Lung (tissue), 12 donors: ENCODE measurements around the gene RETSAT. TPM values are rescaled to one million over a fixed set of nuclear protein-coding genes. Genes with fewer than 3 reads are reported as not detected.

ENCODE experiments used
- ATAC-seq: fragments of 200-7000 bp; cut with Tn5 transposase; one replicate; pipeline ENCODE4 v1.9.1; 2020; ENCODE audit warnings: moderate number of reproducible peaks; ENCODE audit not compliant: insufficient read depth, low FRiP score
- DNase-seq, 3 donors: peaks; one replicate each; pipeline ENCODE4 v3.0.0-alpha.2; 2013 to 2017
- H3K27ac ChIP-seq, 2 donors: one replicate each; pipeline ENCODE4 v1.5.1; 2013; ENCODE audit warnings: mild to moderate bottlenecking in 2 of 2, moderate library complexity in 2 of 2, control low read depth in 1 of 2, inconsistent platforms in 1 of 2, low read depth in 1 of 2, low read length in 1 of 2
- H3K27me3 ChIP-seq, 3 donors: one replicate each; pipeline ENCODE4 v1.5.1; 2013; ENCODE audit warnings: low read length in 2 of 3; ENCODE audit not compliant: control insufficient read depth in 3 of 3, insufficient read depth in 3 of 3
- H3K36me3 ChIP-seq, 4 donors: one replicate each; pipeline ENCODE4 v1.5.1; 2013; ENCODE audit warnings: low read length in 4 of 4, mild to moderate bottlenecking in 1 of 4, moderate library complexity in 1 of 4; ENCODE audit not compliant: control insufficient read depth in 4 of 4, insufficient read depth in 4 of 4
- H3K4me1 ChIP-seq, 5 donors: one replicate each; pipeline ENCODE4 v1.5.1; 2013; ENCODE audit warnings: low read length in 5 of 5, mild to moderate bottlenecking in 2 of 5, moderate library complexity in 1 of 5; ENCODE audit not compliant: control insufficient read depth in 5 of 5, insufficient read depth in 5 of 5
- H3K4me3 ChIP-seq: one replicate; pipeline ENCODE4 v1.5.1; 2013; ENCODE audit warnings: mild to moderate bottlenecking, control low read depth, moderate library complexity
- H3K9ac ChIP-seq, 2 donors: one replicate each; pipeline ENCODE4 v1.5.1; 2013; ENCODE audit warnings: low read length in 2 of 2, control low read depth in 1 of 2; ENCODE audit not compliant: insufficient read depth in 1 of 2
- H3K9me3 ChIP-seq, 4 donors: one replicate each; pipeline ENCODE4 v1.5.1; 2013; ENCODE audit warnings: low read length in 3 of 4, mild to moderate bottlenecking in 1 of 4, moderate library complexity in 1 of 4; ENCODE audit not compliant: control insufficient read depth in 4 of 4, insufficient read depth in 3 of 4
- WGBS, 2 donors: extraction: QIAGEN DNeasy Blood & Tissue Kit; methylation state at CpG; one replicate each; pipeline ENCODE4 v1.1.7; 2013; 5-methylcytosine and 5-hydroxymethylcytosine counted together
- polyA plus RNA-seq, 2 donors: library from polyadenylated mRNA; stranded (reverse); fragments of 200-250 nt; gene quantifications; one replicate each; pipeline ENCODE4 v1.2.1, GENCODE V29; 2013
- total RNA-seq, 2 donors: library from RNA; depleted of rRNA in 1 of 2; stranded (reverse); fragments of >200 nt in 1 of 2; gene quantifications; one replicate each; pipeline ENCODE4 v1.2.1, GENCODE V29; 2014 to 2021
- TF ChIP-seq, protein P1 (sequence below): IDR thresholded peaks from 2 replicates; pipeline ENCODE4 v1.5.1; 2012; ENCODE audit warnings: mild to moderate bottlenecking; ENCODE audit errors: control extremely low read depth, extremely low read depth
- donor health status: control.
- donor health status: control.
- donor health status: Bipolar disorder and iron deficiency.
- donor health status: healthy.
- donor health status: DM: yes; HTN: yes; CAD: no.

The RETSAT gene
- total and polyA plus RNA-seq, 4 donors = 19.6 to 55.4 (median 24.8) TPM

- H3K4me3 ChIP-seq = no peak overlapping the region
- H3K9ac ChIP-seq = no peak overlapping the region
- TF ChIP-seq, protein P1, sequence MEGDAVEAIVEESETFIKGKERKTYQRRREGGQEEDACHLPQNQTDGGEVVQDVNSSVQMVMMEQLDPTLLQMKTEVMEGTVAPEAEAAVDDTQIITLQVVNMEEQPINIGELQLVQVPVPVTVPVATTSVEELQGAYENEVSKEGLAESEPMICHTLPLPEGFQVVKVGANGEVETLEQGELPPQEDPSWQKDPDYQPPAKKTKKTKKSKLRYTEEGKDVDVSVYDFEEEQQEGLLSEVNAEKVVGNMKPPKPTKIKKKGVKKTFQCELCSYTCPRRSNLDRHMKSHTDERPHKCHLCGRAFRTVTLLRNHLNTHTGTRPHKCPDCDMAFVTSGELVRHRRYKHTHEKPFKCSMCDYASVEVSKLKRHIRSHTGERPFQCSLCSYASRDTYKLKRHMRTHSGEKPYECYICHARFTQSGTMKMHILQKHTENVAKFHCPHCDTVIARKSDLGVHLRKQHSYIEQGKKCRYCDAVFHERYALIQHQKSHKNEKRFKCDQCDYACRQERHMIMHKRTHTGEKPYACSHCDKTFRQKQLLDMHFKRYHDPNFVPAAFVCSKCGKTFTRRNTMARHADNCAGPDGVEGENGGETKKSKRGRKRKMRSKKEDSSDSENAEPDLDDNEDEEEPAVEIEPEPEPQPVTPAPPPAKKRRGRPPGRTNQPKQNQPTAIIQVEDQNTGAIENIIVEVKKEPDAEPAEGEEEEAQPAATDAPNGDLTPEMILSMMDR = no peak
- DNase-seq (no peak), ATAC-seq (no peak)
- H3K9me3 ChIP-seq = peaks cover 0 to 3% (median 0%) of the 10 kb centered on the region in 4 donors
- no peak overlapping the region for H3K27ac ChIP-seq
- H3K4me1 ChIP-seq = peaks cover 0 to 6% (median 0%) of the 10 kb centered on the region in 5 donors
- H3K36me3 ChIP-seq = peaks cover 0 to 39% (median 0%) of the 10 kb centered on the region in 4 donors
- H3K27me3 ChIP-seq = no peaks in the 10 kb centered on the region
- WGBS, 2 donors = 92 to 99% methylated on average over 8 of the region's 8 CpGs
These were observed 44.3 kb upstream of the RETSAT start for GRCh38 chr2:85398426-85399182.

DNA sequence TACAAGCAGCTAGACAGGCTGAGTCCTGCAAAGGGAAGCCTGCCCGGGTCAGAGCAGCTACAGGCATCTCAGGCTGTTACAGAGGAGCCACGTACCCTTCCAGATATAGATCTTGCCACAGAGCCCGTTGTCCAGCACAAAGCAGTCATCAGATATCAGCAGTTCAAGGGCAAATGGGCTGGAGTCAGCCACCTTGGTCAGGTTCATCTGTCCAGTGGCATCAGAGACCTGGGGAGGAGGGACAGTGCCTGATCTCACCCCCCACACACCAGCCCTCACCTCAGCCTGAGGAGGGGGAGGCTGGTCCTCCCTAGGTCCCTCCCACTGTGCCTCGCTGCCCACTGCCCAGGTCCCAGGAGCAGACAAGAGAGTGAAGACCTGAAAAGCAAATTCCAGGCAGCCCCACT is 43.6 kb upstream of the RETSAT start:
- ATAC-seq (no peak), DNase-seq (no peak)
- Histone ChIP-seq H3K4me1 (peaks cover 0 to 6% (median 0%) of the 10 kb centered on the region in 5 donors), H3K27ac (no peak overlapping the region), H3K9me3 (no peaks in the 10 kb centered on the region), H3K9ac (no peak overlapping the region), H3K27me3 (no peaks in the 10 kb centered on the region), H3K4me3 (no peak overlapping the region), H3K36me3 (peaks cover 0 to 39% (median 0%) of the 10 kb centered on the region in 4 donors)
- TF ChIP-seq, protein P1 = no peak
- 84% methylated on average over 4 of the region's 4 CpGs for WGBS, 2 donors

GRCh38 chr2:85396531-85397470 is 42.5 kb upstream of the RETSAT start:
- WGBS, 2 donors = 63 to 89% methylated on average over 5 of the region's 5 CpGs
- no peak for ATAC-seq
- peak overlapping the region in 1 of 2 donors; percentile 53 for H3K9ac ChIP-seq
- H3K27ac ChIP-seq = peak overlapping the region in 1 of 2 donors; percentile 76
- H3K27me3 ChIP-seq = no peaks in the 10 kb centered on the region
- H3K4me1 ChIP-seq = peaks cover 0 to 6% (median 0%) of the 10 kb centered on the region in 5 donors
- no peak overlapping the region for H3K4me3 ChIP-seq
- TF ChIP-seq, protein P1 = no peak
- peaks cover 0 to 44% (median 0%) of the 10 kb centered on the region in 4 donors for H3K36me3 ChIP-seq
- DNase-seq = peak in 2 of 3 donors; percentile 50 to 69
- no peaks in the 10 kb centered on the region for H3K9me3 ChIP-seq
